HG02642 (cell line): Measurements from ENCODE around the gene CELF3.
"Not testable (repeated sequence)": the region's sequence is repeated elsewhere in the genome, so short reads cannot be mapped to it uniquely, and the experiment has no call there.

Experiments used
- ATAC-seq: cut with Tn5 transposase; IDR thresholded peaks from one replicate; pipeline ENCODE4 v1.9.1; 2021; ENCODE audit warnings: mild to moderate bottlenecking; ENCODE audit not compliant: unreplicated experiment, poor library complexity

CELF3 gene

DNA sequence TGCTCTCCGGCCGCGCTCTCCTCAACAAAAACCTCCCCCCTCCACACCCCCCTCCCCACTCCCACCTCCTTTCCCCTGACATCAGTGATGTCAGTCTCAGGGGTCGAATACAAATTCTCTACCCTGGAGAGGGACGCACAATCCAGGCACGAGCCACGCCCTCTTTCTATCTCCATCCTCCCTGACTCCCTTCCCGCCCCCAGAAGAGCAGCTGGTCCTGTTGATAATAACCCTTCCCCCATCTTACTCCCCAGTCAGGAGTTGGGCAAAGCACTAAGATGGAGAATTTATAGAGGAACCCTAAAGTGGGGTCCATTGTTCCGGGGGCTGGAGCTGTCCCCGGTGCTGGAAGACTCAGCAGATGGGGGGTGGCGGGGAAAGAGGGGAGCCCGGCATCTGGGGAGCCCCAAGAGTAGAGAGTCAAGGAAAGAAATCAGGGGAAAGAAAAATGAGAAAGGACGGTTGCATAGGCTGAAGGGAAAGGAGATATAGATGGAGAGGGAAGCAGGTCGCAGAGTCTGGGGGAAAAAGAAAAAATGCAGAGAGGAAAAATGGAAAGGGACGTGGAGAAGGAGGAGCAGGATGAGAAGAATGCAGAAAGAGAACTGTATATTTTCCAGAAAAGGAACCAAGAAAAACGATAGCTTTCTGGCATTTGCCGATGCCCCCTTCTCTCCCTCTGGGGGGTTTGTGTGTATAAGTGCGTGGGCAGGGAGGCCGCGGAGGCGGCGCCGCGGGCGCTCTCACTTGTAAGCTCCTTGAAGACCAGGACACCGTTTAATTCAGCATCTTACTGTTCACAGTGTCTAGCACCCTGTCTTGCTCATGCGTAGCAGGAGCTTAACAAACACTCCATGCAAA, at the start of gene CELF3:
Gene CELF3, minus strand, starts transcription at position 33 of the 861 bp plus-strand sequence. CDS start 783 bp downstream, outside the sequence.
- no peak for ATAC-seq

GRCh38 chr1:151763990-151764389, 47.4 kb upstream of the CELF3 start:
- peak; percentile 12 for ATAC-seq

GRCh38 chr1:151762941-151763921, 46.6 kb upstream of the CELF3 start, which contains the start of gene MRPL9:
Gene MRPL9, minus strand, starts transcription at chr1:151763496. Its CDS starts 17 bp downstream, at chr1:151763479.
- ATAC-seq, result peak; percentile 97

DNA sequence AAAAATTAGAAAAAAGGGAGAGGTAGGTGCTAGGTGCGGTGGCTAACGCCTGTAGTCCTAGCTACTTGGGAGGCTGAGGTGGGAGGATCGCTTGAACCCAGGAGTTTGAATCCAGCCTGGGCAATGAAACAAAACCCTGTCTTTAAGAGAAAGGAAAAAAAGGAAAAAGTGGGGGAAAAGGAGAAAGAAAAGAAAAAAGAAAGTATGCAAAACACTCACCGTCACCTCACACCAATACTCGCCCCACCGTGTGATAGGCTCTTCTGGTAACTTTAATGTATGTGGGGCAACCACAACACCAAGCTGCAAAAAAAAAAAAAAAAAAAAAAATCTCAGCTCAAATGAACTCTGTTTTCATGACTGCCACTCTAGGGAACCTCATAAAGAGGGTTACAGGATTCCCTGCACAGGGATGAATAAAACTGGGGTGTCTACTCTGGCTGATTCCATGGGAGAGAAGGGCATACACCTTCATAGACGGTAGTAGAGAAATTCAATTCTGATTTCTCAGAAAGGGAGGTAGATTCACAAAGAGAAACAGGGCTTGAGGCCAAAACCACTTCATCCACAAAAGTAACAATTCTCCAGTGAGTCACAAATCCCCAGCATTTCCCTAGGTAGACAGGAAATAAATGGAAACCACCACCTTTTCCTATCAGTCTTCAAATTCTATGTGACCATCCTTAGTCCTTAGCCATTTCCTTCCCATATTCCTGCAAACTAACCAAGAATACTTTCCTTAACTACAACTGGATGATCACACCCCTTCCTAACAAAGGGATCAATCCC, 44.2 kb upstream of the CELF3 start:
- no peak for ATAC-seq

- no peak for ATAC-seq
Observed at GRCh38 chr1:151759241-151759640, 42.6 kb upstream of the CELF3 start.

DNA sequence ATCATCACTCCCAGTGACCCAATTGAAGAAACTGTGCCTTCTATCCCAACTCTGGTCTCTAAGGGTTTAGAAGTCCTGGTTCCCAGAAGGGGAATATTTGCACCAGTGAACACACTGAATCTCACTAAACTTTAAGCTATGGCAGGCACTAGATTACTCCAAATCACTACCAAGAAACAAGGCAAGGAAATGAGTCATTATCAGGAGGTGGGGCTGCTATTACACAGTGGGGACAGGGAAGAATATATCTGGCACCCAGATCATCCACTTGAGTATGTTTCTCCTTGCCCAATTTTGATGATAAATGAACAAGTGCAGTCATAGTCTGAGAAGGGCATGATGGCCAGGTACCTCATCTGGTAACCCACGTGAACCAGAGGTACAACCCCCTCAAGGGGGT, 39.7 kb upstream of the CELF3 start:
- no peak for ATAC-seq

GRCh38 chr1:151741516-151741915, 24.9 kb upstream of the CELF3 start:
- no peak for ATAC-seq

- ATAC-seq, result no peak
Observed at GRCh38 chr1:151739590-151740355, 23.2 kb upstream of the CELF3 start.

GRCh38 chr1:151737479-151737878, 20.9 kb upstream of the CELF3 start:
- ATAC-seq, result no peak

DNA sequence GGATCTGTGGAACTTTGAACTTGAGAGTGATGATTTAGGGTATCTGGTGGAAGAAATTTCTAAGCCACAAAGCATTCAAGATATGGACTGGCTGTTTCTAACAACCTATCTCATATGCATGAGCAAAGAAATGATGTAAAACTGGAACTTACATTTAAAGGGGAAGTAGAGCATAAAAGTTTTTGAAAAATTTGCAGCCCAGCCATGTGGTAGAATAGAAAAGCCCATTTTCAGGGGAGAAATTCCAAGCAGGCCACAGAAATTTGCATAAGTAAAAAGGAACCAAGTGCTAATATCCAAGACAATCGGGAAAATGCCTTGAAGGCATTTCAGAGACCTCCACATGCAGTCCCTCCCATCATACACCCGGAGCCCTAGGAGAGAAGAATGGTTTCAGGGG, 20.4 kb upstream of the CELF3 start:
- ATAC-seq, result no peak

DNA sequence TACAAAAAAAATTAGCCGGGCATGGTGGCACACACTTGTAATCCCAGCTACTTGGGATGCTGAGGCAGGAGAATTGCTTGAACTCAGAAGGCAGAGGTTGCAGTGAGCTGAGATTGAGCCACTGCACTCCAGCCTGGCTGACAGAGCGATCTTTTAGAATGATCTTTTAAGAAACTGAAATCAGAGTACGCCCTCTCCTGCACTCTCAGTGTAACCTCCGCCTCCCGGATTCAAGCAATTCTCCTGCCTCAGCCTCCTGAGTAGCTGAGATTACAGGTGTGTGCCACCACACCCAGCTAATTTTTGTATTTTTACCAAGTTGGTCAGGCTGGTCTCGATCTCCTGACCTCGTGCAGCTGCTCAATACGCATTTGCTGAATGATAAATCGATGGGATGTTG, 17.4 kb upstream of the CELF3 start:
- not testable (repeated sequence) for ATAC-seq

GRCh38 chr1:151733126-151733525, 16.5 kb upstream of the CELF3 start:
- ATAC-seq, result no peak

GRCh38 chr1:151729966-151730291, 13.3 kb upstream of the CELF3 start:
- ATAC-seq, result no peak

- no peak for ATAC-seq
Observed at GRCh38 chr1:151729157-151729965, 12.8 kb upstream of the CELF3 start.

DNA sequence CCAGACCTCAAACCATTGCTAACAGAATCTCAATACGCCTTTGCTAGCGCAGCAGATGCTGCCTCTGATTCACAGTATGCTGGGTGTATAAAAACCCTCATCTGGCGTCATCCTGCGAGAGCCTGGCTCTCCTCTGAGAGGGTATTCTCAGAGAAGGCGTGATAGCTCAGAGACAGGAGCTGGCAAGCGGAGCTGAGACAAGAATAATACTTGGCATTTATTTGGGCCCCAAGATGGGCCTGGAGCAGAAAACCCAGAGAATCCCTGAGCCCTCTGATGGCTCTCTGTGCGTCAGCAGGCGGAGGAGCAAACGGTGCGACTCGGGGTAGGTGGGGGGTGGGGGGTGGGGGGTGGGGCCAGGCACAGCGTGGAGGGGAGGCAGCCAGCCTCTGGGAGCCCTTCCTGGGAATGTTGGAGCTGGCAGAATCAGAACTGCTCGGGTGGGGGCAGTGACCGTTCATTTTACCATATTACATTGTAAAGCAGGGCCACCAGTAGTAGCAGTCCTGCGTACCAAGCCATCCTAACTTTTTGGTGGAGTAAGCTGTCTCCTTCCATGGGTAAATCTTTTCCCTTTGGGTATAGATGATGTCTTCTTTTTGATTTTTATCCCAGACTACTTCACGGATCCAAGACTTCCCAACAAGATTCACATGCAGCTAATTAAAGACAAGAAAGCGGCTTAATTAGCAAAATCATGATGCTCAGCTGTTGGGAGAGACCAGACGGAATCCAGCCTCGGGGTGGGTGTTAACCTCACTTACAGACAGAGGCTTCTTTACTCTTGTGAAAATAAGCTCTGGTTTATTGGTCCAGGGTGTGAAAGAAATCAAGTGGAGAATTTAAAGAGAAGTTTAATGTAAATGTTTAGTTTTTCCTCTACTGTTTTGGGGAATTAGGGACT, 11.8 kb upstream of the CELF3 start:
- no peak for ATAC-seq

- no peak for ATAC-seq
Observed at GRCh38 chr1:151723726-151724370, 7.2 kb upstream of the CELF3 start.

GRCh38 chr1:151721788-151722510, 5.3 kb upstream of the CELF3 start:
- no peak for ATAC-seq
